HG03521 (cell line): ENCODE results near the gene SLC12A2.

ENCODE experiments used
- ATAC-seq: cut with Tn5 transposase; IDR thresholded peaks from one replicate; pipeline ENCODE4 v1.9.1; 2021; ENCODE audit warnings: mild to moderate bottlenecking, moderate library complexity; ENCODE audit not compliant: unreplicated experiment

SLC12A2 gene

DNA sequence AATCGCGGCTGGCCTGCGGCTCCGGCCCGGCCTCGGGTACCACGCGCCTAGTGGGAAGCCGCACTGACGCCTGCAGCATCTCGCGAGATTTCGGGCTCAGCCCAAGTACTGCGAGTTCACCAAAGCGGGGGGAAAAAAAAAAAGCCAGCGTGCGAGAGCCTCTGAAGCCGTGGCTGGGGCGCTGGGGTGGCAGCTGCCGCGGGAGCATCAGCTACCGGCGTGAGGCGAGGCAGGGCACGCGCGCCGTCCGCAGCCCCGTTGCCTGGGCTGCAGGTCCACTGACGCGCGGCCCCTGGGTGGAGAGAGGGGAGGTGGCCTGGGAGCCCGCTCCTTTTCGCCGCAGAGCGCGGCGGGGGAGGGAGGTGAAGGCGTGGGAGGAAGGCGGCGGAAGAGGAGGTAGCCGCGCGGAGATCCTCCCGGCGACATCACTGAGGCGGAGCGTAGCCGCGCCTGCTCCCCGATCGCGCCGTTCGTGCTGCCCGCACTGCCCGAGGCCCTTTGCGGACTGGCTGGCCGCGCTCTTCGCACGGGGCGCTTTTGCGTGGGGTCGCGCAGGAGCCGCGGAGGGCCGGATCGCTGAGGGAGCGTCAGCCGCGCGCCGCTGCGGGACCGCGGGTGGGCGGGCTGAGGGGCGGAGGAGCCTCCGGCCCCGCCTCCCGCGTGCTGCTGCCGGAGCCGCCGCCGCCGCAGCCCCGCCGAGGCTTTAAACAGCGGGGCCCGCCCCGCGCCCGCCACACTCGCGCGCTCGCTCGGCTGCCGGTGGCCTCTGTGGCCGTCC is at the start of gene SLC12A2:
Gene SLC12A2 (plus strand): TSS at position 734 of the 778 bp plus-strand sequence. CDS start 189 bp downstream, outside the sequence.
- peak; percentile 53 for ATAC-seq

DNA sequence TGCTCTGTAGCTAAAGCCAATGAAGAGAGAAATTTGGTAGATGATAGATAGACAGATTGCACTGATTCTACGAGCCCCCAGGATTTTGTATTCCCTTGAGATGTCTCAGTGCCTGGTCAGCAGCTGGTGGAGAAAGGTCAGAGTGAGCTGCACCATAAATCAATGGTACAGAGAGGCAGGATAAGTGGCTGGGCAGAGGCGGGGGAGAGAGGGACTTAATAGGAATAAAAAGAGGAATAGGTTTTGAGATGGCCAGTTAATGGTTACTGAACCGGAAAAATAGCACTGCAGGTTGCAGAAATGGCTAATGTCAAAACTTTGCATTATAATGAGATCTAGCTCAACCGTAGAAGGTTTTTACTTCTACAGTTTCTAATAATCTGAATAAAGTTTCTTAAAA is 47.9 kb upstream of the SLC12A2 start:
- no peak for ATAC-seq

DNA sequence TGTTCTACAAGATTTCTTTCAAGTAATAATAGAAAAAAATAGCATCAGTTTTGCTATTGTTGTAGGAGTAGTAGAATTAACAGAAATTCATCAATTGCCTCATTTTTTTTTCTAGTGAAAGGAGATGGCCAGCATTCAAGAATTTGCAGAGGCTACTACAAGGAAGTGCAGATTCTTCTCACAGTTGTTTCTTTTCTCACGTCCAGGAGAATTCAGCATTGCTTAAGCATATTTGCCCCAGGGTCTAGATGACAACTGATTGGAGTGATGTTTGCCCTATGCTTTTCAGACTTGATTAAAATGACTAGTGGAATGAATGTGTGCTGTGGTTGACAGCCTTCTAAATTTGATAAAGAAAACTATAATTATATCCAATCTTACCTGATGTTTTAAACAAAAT is 46.6 kb upstream of the SLC12A2 start:
- ATAC-seq: no peak

DNA sequence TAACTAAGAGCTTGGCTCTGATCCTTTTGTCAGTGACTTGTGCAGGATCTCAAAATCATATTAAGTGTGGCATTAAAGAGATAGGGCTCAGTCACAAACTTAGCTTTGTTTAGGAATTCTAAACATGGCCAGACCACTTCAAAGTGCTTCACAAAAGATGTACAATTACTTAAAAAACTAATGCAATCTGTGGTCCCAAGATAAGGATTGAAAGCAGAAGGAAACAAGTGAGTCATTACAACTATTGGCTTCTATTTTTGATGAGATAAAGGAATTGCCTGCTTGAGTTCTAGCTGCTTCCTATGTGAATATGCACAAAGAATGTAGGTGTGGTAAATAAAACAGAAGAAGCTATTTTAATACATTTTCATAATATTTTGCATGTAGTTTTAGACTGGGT is 44.9 kb upstream of the SLC12A2 start:
- no peak for ATAC-seq

- ATAC-seq: no peak
Measured at GRCh38 chr5:128040927-128041326, 42.6 kb upstream of the SLC12A2 start.

- ATAC-seq: no peak
Measured at GRCh38 chr5:128052780-128053179, 30.8 kb upstream of the SLC12A2 start.

DNA sequence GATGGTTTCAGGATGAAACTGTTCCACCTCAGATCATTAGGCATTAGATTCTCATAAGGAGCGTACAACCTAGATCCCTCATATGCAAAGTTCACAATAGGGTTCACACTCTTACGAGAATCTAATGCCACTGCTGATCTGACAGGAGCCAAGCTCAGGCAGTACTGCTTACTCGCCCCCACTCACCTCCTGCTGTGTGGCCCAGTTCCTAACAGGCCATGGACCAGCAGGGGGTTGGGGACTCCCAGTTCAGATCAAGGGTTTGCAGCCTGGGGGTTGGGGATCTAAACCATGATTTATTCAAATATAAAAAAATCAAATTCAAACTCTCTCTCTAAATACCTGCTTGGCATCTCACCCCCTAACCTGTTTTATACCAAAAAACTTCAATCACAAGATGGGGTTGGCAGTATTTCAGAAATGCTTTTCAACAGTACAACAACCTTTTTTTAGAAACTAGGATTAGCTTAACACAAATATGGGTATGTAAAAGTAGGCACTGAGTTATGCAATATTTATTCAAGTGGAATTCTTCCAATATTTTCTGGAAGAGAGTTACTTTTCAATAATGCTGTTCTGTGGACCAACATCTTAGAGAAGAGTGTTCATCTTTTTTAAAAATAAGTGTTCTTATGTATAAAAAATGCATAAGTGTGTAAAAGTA is 30.1 kb upstream of the SLC12A2 start:
- ATAC-seq: no peak

DNA sequence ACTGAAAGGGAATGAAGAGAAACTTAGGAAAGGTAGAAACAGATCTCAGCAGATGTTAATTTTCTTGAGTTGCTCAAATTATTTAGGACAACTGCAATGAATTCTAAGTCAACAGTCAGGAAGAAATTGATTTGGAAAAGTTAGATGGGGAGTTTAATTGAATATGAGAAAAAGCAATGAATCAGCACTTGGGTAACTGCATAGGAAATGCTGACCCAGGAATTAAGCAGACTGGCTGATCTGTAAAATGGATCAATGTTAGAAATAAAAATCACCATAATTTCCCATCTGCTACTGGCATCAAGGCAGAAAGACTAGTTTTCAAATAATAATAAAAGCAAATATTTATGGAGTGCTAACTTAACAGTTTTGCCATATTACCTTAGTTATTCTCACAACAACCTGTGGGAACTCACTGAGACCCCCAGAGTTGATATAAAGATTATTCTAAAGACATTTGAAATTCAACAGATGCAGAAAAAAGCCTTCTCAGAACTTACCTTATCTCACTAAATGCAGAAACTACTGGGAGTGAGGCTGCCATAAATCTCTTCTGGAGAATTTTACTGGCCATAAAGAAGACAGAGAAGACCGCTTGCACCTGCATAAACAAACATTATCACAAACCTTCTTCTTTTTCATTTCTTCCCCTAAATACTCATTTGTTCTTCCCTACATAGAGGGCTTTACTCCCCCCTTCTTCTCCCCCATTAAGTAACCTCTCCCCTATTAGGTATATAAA is 22.8 kb upstream of the SLC12A2 start:
- ATAC-seq: no peak

DNA sequence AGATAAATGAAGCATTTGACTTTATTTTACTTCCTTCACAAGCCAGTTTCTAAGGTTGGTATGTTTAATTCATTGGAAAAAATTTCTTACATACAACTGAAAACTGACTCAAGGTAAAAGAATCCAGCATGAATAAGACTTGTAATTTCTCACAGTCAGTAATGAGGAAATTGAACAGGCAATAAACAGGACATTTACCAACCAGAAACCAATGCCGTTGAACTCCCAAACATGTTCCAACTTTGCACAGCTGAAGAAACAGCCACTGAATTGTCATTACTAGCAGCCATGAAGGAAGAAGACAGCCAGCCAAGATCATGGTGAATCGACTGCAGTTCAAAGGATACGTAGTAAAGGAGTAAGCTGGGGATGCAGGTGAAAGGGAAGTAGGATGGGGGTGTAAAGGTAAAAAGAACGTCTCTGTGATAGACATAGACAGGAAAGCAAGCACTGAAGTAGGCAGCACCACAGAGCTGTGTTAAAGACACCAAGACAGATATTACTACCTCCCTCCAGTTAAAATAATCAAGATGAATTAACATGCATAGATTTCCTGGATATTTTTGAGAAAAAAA is 21.3 kb upstream of the SLC12A2 start:
- no peak for ATAC-seq

- no peak for ATAC-seq
Measured at GRCh38 chr5:128074171-128074570, 9.4 kb upstream of the SLC12A2 start.

- no peak for ATAC-seq
Measured at GRCh38 chr5:128074953-128075352, 8.6 kb upstream of the SLC12A2 start.

- no peak for ATAC-seq
Measured at GRCh38 chr5:128077526-128077925, 6.0 kb upstream of the SLC12A2 start.

DNA sequence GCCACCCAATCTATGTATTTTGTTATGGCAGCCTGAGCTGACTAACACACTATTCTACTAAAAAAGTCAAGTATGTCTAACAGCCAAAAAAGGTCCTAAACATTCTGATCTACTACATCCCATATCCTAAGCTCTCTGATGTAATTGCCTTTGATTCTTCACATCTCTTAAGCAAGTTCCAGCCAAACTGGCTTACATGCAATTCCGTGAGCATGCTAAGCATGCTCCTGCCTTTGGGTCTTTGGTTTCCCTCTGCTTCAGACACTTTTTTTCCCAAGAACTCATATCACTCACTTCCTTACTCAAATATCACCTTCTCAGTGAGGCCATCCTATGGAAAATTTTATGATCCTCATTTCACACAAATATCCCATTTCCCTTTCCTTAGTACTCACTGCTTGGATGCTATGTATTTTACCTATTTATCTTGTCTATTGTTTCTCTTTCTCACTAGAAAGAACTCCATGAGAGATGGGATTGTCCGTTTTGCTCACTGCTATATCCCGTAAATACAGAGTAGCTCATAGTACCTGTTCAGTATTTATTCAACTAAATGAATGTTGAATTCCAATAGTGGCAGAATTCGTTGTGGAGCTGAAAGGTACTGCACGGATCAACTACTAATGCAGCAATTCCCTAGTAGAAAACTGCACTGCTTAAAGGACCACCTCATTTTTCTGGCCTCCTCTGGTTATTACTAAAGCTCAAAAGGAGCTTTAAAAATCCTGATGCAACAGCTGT is 2.3 kb upstream of the SLC12A2 start:
- ATAC-seq: no peak

- ATAC-seq: peak; percentile 8
Measured at GRCh38 chr5:128082551-128083032, 974 bp upstream of the SLC12A2 start.

DNA sequence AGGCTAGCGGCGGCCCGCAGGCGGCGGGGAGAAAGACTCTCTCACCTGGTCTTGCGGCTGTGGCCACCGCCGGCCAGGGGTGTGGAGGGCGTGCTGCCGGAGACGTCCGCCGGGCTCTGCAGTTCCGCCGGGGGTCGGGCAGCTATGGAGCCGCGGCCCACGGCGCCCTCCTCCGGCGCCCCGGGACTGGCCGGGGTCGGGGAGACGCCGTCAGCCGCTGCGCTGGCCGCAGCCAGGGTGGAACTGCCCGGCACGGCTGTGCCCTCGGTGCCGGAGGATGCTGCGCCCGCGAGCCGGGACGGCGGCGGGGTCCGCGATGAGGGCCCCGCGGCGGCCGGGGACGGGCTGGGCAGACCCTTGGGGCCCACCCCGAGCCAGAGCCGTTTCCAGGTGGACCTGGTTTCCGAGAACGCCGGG is 253 bp downstream of the SLC12A2 start:
- peak; percentile 31 for ATAC-seq

DNA sequence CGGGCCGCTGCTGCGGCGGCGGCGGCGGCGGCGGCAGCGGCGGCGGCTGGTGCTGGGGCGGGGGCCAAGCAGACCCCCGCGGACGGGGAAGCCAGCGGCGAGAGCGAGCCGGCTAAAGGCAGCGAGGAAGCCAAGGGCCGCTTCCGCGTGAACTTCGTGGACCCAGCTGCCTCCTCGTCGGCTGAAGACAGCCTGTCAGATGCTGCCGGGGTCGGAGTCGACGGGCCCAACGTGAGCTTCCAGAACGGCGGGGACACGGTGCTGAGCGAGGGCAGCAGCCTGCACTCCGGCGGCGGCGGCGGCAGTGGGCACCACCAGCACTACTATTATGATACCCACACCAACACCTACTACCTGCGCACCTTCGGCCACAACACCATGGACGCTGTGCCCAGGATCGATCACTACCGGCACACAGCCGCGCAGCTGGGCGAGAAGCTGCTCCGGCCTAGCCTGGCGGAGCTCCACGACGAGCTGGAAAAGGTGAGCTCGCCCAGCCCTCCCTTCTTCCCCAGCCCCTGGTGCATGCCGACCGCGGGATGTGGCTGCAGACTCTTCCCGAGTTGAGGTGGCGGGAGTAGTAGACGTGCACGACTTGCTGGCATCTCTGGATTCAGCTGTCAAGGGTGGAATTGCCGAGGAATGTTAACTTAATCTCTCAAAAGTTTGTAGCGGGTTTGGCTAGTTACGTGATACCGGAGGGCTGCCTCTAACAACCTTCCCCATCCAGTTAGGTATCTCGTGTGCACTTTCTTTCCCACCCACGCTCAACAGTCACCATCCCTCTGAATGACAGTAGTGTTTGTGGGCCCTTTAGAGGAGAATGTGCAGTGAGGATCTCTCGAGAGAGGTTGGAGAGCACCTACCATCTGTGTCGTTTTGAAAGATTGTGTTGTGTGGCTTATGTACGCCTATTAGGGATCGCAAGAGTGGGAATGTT is 932 bp downstream of the SLC12A2 start:
- ATAC-seq: peak; percentile 18

- no peak for ATAC-seq
Measured at GRCh38 chr5:128085413-128085812, 1.8 kb downstream of the SLC12A2 start.

- ATAC-seq: no peak
Measured at GRCh38 chr5:128091579-128091978, 8.0 kb downstream of the SLC12A2 start.

DNA sequence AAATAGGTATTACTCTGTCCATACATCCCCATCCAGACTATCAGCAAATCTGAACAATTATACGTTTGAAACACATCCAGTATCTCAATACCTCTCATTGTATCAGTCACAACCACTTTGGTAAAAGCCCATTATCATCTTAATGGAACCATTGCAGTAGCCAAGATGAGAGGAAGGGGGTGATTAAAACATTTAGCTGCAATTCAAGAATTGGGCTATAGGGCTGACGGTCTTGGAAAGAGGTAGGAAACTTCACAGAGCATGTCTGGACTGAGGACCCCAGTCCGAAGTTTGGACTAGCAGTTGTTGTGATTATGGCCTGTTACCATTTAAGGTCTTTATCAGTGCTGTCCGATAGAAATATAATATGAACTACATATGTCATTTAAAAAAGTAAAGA is 8.6 kb downstream of the SLC12A2 start:
- no peak for ATAC-seq
